Osteoblast (primary cell): ENCODE results near the gene KIF6. TPM values are rescaled to one million over a fixed set of nuclear protein-coding genes. Genes with fewer than 3 reads are reported as not detected.

Experiments
- DNase-seq: peaks from one replicate; pipeline ENCODE4 v3.0.0; 2011; ENCODE audit warnings: low spot score, mixed read lengths; ENCODE audit not compliant: insufficient read length; ENCODE audit errors: missing footprints
- H2AFZ ChIP-seq: 2 replicates; pipeline ENCODE4 v1.6.0; 2011; ENCODE audit warnings: mild to moderate bottlenecking, low read length
- H3K27ac ChIP-seq: 2 replicates; pipeline ENCODE4 v1.5.1; 2011; ENCODE audit warnings: mild to moderate bottlenecking, low read depth, low read length, moderate library complexity
- H3K27me3 ChIP-seq: 2 replicates; pipeline ENCODE4 v1.6.0; 2012; ENCODE audit warnings: mild to moderate bottlenecking, control low read depth, inconsistent platforms, low read length, moderate library complexity; ENCODE audit not compliant: insufficient read depth
- H3K36me3 ChIP-seq: 2 replicates; pipeline ENCODE4 v1.5.1; 2011; ENCODE audit warnings: mild to moderate bottlenecking, low read length, control low read depth, moderate library complexity; ENCODE audit not compliant: insufficient read depth
- H3K4me1 ChIP-seq: 2 replicates; pipeline ENCODE4 v1.5.1; 2011; ENCODE audit warnings: mild to moderate bottlenecking, low read length, control low read depth, moderate library complexity; ENCODE audit not compliant: insufficient read depth
- H3K4me2 ChIP-seq: 2 replicates; pipeline ENCODE4 v1.6.0; 2011; ENCODE audit warnings: mild to moderate bottlenecking, low read length; ENCODE audit not compliant: insufficient read depth
- H3K4me3 ChIP-seq: fragments of 200-600 bp; sonication (generic); 3 replicates; pipeline ENCODE4 v1.5.1; 2012; ENCODE audit warnings: mild to moderate bottlenecking, low read length, inconsistent platforms; ENCODE audit not compliant: insufficient read depth
- H3K79me2 ChIP-seq: 2 replicates; pipeline ENCODE4 v1.6.0; 2012; ENCODE audit warnings: mild to moderate bottlenecking, low read length, control low read depth, inconsistent platforms; ENCODE audit not compliant: insufficient read depth
- H3K9me3 ChIP-seq: 2 replicates; pipeline ENCODE4 v1.5.1; 2011; ENCODE audit warnings: low read depth, low read length, control low read depth
- H4K20me1 ChIP-seq: 2 replicates; pipeline ENCODE4 v1.6.0; 2012; ENCODE audit warnings: mild to moderate bottlenecking, low read length, control low read depth; ENCODE audit not compliant: insufficient read depth
- CTCF ChIP-seq: IDR thresholded peaks from 2 replicates; pipeline ENCODE4 v1.5.1; 2011; ENCODE audit warnings: mild to moderate bottlenecking, low read depth, low read length, moderate library complexity; ENCODE audit errors: extremely low read depth
- total RNA-seq: library from RNA; depleted of rRNA; stranded (reverse); fragments of >200 nt; gene quantifications from 2 replicates; pipeline ENCODE4 v1.2.3, GENCODE V29; 2012

Gene KIF6
- total RNA-seq, 1 donor = 1.4 TPM

- TF ChIP-seq CTCF = no peak
- Histone ChIP-seq H3K79me2 (no peaks in the 10 kb centered on the region), H3K36me3 (no peaks in the 10 kb centered on the region), H3K4me1 (no peaks in the 10 kb centered on the region), H3K4me2 (no peak overlapping the region), H3K9me3 (no peaks in the 10 kb centered on the region), H3K4me3 (no peak overlapping the region), H3K27me3 (peaks cover 7% of the 10 kb centered on the region), H4K20me1 (no peaks in the 10 kb centered on the region), H3K27ac (no peak overlapping the region), H2AFZ (no peak overlapping the region)
- no peak for DNase-seq
Measured at GRCh38 chr6:39341352-39341751, 383.9 kb downstream of the KIF6 start.

GRCh38 chr6:39339868-39340550, 385.2 kb downstream of the KIF6 start:
- H3K36me3 ChIP-seq = no peaks in the 10 kb centered on the region
- no peak overlapping the region for H3K4me3 ChIP-seq
- peaks cover 7% of the 10 kb centered on the region for H3K27me3 ChIP-seq
- H3K4me2 ChIP-seq = no peak overlapping the region
- no peak overlapping the region for H2AFZ ChIP-seq
- no peaks in the 10 kb centered on the region for H3K79me2 ChIP-seq
- no peaks in the 10 kb centered on the region for H4K20me1 ChIP-seq
- no peak for TF ChIP-seq CTCF
- H3K9me3 ChIP-seq = no peaks in the 10 kb centered on the region
- no peaks in the 10 kb centered on the region for H3K4me1 ChIP-seq
- DNase-seq = peak; percentile 60
- no peak overlapping the region for H3K27ac ChIP-seq

DNA sequence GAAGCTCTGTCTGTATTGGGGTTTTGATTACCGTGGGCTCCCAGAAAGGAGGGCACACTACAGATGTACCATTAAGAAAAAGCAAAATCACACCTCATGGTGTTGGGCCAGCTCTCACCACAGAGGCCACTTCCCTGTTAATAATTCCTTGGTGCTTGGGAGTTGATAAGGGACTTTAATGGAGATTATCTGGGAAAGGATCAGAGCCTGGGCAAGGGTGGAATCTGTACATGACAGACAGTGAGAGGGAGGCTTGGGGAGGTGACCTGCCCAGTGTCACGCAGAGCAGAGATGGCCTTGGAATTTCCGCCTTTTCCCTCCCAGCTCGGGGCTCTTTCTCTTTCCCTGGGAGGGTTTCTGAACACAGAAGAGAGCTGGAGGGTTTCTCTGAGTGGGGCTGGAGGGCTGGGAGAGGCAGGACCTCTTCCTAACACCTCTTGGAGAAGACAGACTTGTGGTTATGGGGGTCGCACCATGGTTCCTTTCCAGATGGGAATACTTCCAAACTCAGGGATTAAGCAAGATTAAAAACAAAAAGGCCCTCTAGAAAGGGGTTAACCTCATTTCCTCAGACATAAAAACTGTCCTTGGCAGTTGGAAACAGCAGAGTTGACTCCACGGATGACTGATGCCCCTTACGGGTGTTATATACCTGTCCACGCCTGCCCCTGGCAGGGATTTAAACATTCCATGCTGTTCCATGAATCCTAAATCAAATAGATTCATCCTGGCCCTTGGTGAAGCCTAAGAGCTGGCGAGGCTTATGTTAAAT, 385.9 kb downstream of the KIF6 start:
- no peaks in the 10 kb centered on the region for H3K36me3 ChIP-seq
- no peak overlapping the region for H3K4me2 ChIP-seq
- H2AFZ ChIP-seq = no peak overlapping the region
- H3K79me2 ChIP-seq = no peaks in the 10 kb centered on the region
- H3K4me1 ChIP-seq = no peaks in the 10 kb centered on the region
- no peak for TF ChIP-seq CTCF
- peak; percentile 61 for DNase-seq
- H3K27me3 ChIP-seq = peaks cover 7% of the 10 kb centered on the region
- no peak overlapping the region for H3K4me3 ChIP-seq
- H3K27ac ChIP-seq = no peak overlapping the region
- H4K20me1 ChIP-seq = no peaks in the 10 kb centered on the region
- H3K9me3 ChIP-seq = no peaks in the 10 kb centered on the region

DNA sequence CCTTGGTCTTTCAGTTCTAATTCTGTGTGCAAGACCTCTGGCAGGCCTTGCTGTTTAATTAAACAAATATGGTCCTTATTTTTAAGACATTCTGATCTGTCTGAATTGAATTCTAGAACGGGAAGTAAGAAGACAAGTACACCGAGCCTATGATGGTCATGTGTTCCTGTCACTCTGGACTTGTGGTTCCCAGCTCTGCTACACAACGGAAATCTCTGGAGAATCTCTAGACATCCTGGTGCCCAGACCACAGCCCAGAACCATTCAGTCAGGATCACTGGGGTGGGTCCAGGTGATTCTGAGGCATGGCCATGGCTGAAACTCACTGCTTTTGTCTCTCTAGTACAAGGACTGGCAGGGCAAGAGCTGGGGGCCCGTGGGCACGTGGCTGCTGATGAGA, 386.8 kb downstream of the KIF6 start:
- Histone ChIP-seq H2AFZ (no peak overlapping the region), H3K36me3 (no peaks in the 10 kb centered on the region), H3K4me3 (no peak overlapping the region), H4K20me1 (no peaks in the 10 kb centered on the region), H3K4me2 (no peak overlapping the region), H3K79me2 (no peaks in the 10 kb centered on the region), H3K9me3 (no peaks in the 10 kb centered on the region), H3K27me3 (peaks cover 7% of the 10 kb centered on the region), H3K27ac (no peak overlapping the region), H3K4me1 (no peaks in the 10 kb centered on the region)
- peak; percentile 71 for DNase-seq
- no peak for TF ChIP-seq CTCF
